ENCODE results near the gene TIMP1. TPM values are rescaled to one million over a fixed set of nuclear protein-coding genes. Genes with fewer than 3 reads are reported as not detected.
A peak's percentile ranks its signal among the peaks of the same experiment; 100 is the strongest.

Gene TIMP1
- total and polyA plus RNA-seq, 8 donors, result 11.5 to 292 (median 105) TPM

DNA sequence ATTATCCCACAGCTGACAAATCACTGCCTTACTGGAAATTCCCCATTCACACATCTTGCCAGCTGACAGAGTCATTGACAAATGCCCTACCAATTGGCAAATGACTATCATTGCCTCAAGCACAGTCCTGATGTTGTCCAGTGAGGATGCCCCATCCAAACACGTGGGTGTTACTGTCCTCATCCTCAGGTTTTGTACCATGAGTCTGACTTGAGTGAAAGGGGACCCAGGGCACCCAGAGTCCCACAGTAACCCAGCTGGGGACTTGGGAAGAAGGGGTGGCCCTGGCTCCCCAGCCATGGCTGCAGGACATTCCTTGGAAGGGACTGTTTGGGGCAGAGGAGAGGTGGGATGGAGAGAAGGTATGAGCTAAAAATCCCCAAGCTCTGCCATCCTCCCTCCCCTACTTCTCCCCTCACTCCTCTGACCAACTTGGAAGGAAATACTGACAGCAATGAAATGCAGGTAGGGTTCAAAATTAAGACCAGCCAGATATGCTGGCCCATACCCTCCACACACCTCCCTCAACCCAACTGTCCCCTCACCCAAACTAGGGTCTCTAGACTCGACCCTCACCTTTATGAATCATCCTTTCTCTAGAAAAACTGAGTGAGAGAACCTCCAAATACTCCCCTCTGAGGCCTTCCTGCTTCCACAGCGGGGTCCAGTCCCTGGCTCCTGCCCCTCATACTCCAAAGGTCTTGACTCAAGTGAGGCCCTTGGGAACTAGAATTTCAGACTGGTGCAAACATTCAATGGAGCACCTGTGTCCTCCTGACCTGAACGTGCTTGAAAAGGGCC lies 5.1 kb downstream of the TIMP1 start:
- intact Hi-C loops (cut with DNase I), result no loop called here
- ATAC-seq, result peak in 1 of 4 donors; percentile 20

DNA sequence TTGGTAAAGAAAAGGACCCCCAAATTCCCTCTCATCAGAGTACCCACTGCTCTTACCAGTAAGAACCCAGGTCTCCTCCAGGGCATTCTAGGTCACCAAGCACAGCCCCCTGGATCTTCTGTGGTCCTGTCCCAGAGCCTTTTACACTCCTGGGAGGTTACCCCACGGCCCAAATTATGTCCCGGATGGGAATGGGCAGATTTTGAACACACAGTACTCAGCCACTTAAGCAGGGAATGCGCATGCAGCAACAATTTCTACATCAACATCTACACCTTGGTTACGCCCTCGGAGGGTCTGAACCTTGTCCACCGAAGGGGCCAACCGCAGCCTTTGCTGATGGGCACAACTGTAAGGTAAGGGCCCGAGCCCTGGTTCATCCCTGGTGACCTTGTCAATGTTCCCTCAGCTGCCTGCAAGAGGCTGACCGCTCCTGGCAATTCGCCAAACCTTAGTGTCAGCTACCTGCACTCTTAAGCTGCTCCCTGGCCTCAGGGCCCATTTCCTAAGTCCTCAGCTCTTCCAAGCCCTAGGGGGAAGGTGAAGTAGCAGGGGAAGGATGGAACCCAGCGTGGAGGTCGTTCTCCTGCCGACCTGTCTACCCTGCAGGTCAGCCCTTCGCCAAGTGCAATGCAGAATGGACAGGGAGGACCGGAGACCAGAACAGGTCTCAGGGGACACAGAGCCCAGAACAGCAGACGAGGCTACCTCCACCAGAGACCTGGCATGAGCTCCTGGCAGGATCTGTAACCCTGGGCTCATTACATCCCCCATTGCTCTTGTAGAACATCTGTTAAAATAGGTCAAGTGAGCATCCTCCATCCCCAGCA lies 5.9 kb downstream of the TIMP1 start:
- Histone ChIP-seq H3K27me3 (peaks cover 0 to 4% (median 0%) of the 10 kb centered on the region in 4 donors), H3K9me3 (no peaks in the 10 kb centered on the region), H3K4me3 (no peak overlapping the region), H3K27ac (no peak overlapping the region), H3K36me3 (no peaks in the 10 kb centered on the region), H3K4me1 (no peaks in the 10 kb centered on the region)
- WGBS, 2 donors, result 68 to 75% methylated on average over 16 of the region's 16 CpGs
- intact Hi-C loops (cut with DNase I), result no loop called here
- FAIRE-seq (no peak), DNase-seq (peak in 2 of 6 donors; percentile 68 to 73), ATAC-seq (no peak)
- TF ChIP-seq, protein P1, sequence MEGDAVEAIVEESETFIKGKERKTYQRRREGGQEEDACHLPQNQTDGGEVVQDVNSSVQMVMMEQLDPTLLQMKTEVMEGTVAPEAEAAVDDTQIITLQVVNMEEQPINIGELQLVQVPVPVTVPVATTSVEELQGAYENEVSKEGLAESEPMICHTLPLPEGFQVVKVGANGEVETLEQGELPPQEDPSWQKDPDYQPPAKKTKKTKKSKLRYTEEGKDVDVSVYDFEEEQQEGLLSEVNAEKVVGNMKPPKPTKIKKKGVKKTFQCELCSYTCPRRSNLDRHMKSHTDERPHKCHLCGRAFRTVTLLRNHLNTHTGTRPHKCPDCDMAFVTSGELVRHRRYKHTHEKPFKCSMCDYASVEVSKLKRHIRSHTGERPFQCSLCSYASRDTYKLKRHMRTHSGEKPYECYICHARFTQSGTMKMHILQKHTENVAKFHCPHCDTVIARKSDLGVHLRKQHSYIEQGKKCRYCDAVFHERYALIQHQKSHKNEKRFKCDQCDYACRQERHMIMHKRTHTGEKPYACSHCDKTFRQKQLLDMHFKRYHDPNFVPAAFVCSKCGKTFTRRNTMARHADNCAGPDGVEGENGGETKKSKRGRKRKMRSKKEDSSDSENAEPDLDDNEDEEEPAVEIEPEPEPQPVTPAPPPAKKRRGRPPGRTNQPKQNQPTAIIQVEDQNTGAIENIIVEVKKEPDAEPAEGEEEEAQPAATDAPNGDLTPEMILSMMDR (IDR thresholded peaks at IDR 0.05), result no peak

More for the DNA sequence above, 5.1 kb downstream of the TIMP1 start:
- no peak for FAIRE-seq
- H3K9me3 ChIP-seq, result no peaks in the 10 kb centered on the region
- TF ChIP-seq, protein P1 (IDR thresholded peaks at IDR 0.05), result no peak
- peaks cover 0 to 4% (median 0%) of the 10 kb centered on the region in 4 donors for H3K27me3 ChIP-seq
- H3K4me3 ChIP-seq, result no peak overlapping the region
- no peaks in the 10 kb centered on the region for H3K36me3 ChIP-seq
- no peak for DNase-seq
- 31 to 55% methylated on average over 4 of the region's 4 CpGs for WGBS, 2 donors
- no peaks in the 10 kb centered on the region for H3K4me1 ChIP-seq
- no peak overlapping the region for H3K27ac ChIP-seq

DNA sequence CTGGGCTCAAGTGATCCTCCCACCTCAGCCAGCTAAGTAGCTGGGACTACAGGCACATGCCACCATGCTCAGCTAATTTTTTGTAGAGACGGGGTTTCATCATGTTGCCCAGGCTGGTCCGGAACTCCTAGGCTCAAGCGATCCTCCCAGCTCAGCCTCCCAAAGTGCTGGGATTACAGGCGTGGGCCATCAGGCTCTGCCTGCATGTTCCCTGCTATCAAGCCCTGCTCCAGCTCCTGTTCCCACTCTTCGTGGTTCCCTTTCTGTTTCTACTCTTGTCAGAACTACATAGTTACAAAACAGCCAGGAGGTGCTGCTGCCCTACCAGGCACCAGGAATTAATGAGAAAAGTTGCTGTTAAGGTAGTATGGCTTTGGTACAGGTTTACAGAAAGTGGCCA lies 8.7 kb downstream of the TIMP1 start:
- Histone ChIP-seq H3K4me3 (no peak overlapping the region), H3K27ac (no peak overlapping the region), H3K4me1 (no peaks in the 10 kb centered on the region), H3K27me3 (peaks cover 0 to 4% (median 0%) of the 10 kb centered on the region in 4 donors), H3K9me3 (no peaks in the 10 kb centered on the region), H3K36me3 (no peaks in the 10 kb centered on the region)
- 72 to 73% methylated on average over 5 of the region's 5 CpGs for WGBS, 2 donors
- no peak for ATAC-seq
- no peak for DNase-seq
- FAIRE-seq, result no peak
- intact Hi-C loops (cut with DNase I), result no loop called here
- TF ChIP-seq, protein P1 (IDR thresholded peaks at IDR 0.05), result no peak

DNA sequence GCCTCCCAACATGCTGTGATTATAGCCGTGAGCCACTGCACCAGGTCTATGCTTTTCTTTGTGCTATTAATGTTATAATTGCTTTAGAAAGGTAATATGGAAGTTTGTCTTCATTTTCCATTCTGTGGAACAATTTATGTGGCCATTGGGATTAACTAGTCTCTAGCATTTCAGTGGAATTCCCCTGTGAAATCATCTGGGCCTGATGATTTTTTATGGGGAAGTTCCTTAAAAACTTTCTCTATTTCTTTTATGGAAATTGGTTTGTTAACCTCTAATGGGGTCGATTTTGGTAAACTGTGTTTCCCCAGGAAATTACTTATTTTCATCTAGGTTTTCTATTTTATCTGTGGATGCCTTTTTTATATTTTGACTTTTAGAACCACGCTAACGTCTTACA lies 11.3 kb downstream of the TIMP1 start:
- FAIRE-seq (peak; percentile 32), ATAC-seq (no peak)

More for the DNA sequence above, 11.3 kb downstream of the TIMP1 start:
- Histone ChIP-seq H3K36me3 (no peaks in the 10 kb centered on the region), H3K27me3 (no peaks in the 10 kb centered on the region), H3K4me1 (no peaks in the 10 kb centered on the region), H3K9me3 (no peaks in the 10 kb centered on the region), H3K4me3 (no peak overlapping the region), H3K27ac (no peak overlapping the region)
- no peak for DNase-seq
- WGBS, 2 donors, result 49 to 54% methylated on average over 4 of the region's 4 CpGs
- intact Hi-C loops (cut with DNase I), result no loop called here
- TF ChIP-seq, protein P1 (IDR thresholded peaks at IDR 0.05), result no peak

Measured in pancreas (tissue), 10 donors.